GM23338 (cell line): Measurements from ENCODE around the gene ZNF485. TPM values are rescaled to one million over a fixed set of nuclear protein-coding genes. Genes with fewer than 3 reads are reported as not detected.

Experiments
- ATAC-seq: fragments of 200-7000 bp; cut with Tn5 transposase; 3 replicates; pipeline ENCODE4 v1.9.1; 2020
- DNase-seq: peaks from one replicate; pipeline ENCODE4 v3.0.0-alpha.2; 2015; ENCODE audit warnings: low spot score
- H2AFZ ChIP-seq: fragments of 200-600 bp; sonication (generic); 2 replicates; pipeline ENCODE4 v1.8.0; 2016; ENCODE audit warnings: antibody characterized with exemption, mild to moderate bottlenecking, moderate library complexity
- H3F3A ChIP-seq: fragments of 200-600 bp; sonication (generic); replicated peaks from 2 replicates; pipeline ENCODE4 v1.8.0; 2017; ENCODE audit warnings: antibody characterized with exemption, mixed run types, low read depth
- H3K27ac ChIP-seq: fragments of 200-600 bp; sonication (generic); 2 replicates; pipeline ENCODE4 v1.6.1; 2016; ENCODE audit warnings: low read depth
- H3K27me3 ChIP-seq: fragments of 200-600 bp; sonication (generic); 2 replicates; pipeline ENCODE4 v1.8.0; 2016; ENCODE audit warnings: mild to moderate bottlenecking, mixed run types, moderate library complexity; ENCODE audit not compliant: insufficient read depth
- H3K36me3 ChIP-seq: fragments of 200-600 bp; sonication (generic); 2 replicates; pipeline ENCODE4 v1.8.0; 2016; ENCODE audit warnings: mild to moderate bottlenecking; ENCODE audit not compliant: insufficient read depth
- H3K4me1 ChIP-seq: fragments of 200-600 bp; sonication (generic); 2 replicates; pipeline ENCODE4 v1.8.0; 2016; ENCODE audit warnings: mild to moderate bottlenecking, moderate library complexity; ENCODE audit not compliant: insufficient read depth
- H3K4me2 ChIP-seq: fragments of 200-600 bp; sonication (generic); 2 replicates; pipeline ENCODE4 v1.7.1; 2017; ENCODE audit warnings: mixed run types
- H3K4me3 ChIP-seq: fragments of 200-600 bp; sonication (generic); 2 replicates; pipeline ENCODE4 v1.6.1; 2016; ENCODE audit warnings: mixed run types
- H3K79me2 ChIP-seq: fragments of 200-600 bp; sonication (generic); replicated peaks from 2 replicates; pipeline ENCODE4 v1.8.0; 2017; ENCODE audit warnings: mild to moderate bottlenecking; ENCODE audit not compliant: insufficient read depth
- H3K9me2 ChIP-seq: fragments of 200-600 bp; sonication (generic); 2 replicates; pipeline ENCODE4 v1.8.0; 2017; ENCODE audit not compliant: insufficient read depth
- H4K20me1 ChIP-seq: fragments of 200-600 bp; sonication (generic); replicated peaks from 2 replicates; pipeline ENCODE4 v1.8.0; 2017; ENCODE audit warnings: mild to moderate bottlenecking; ENCODE audit not compliant: insufficient read depth
- H3K27ac Mint-ChIP-seq: 2 replicates; pipeline ENCODE4 v1.8.0; 2020; ENCODE audit warnings: inconsistent platforms, mild to moderate bottlenecking, moderate library complexity, mixed read lengths
- H3K27me3 Mint-ChIP-seq: 3 replicates; pipeline ENCODE4 v1.8.0; 2022; ENCODE audit warnings: low read depth, mild to moderate bottlenecking, moderate library complexity, mixed read lengths, inconsistent platforms; ENCODE audit not compliant: insufficient read depth, poor library complexity
- H3K36me3 Mint-ChIP-seq: 3 replicates; pipeline ENCODE4 v1.8.0; 2021; ENCODE audit warnings: low read depth, mild to moderate bottlenecking, inconsistent platforms, moderate library complexity, mixed read lengths
- H3K4me1 Mint-ChIP-seq: 3 replicates; pipeline ENCODE4 v1.8.0; 2020; ENCODE audit warnings: mild to moderate bottlenecking, inconsistent platforms, mixed read lengths
- H3K4me3 Mint-ChIP-seq: 3 replicates; pipeline ENCODE4 v1.8.0; 2021; ENCODE audit warnings: moderate library complexity, mild to moderate bottlenecking, inconsistent platforms, mixed read lengths
- H3K9me3 Mint-ChIP-seq: 3 replicates; pipeline ENCODE4 v1.8.0; 2020; ENCODE audit warnings: moderate library complexity, mild to moderate bottlenecking, inconsistent platforms, mixed read lengths
- CREB1 ChIP-seq: fragments of 250-450 bp; sonication (Bioruptor Pico); IDR thresholded peaks from 2 replicates; pipeline ENCODE4 v1.5.0; 2020; ENCODE audit warnings: low read depth, mild to moderate bottlenecking, moderate library complexity
- EZH2 ChIP-seq: fragments of 200-600 bp; sonication (generic); IDR thresholded peaks from one replicate; pipeline ENCODE4 v1.8.0; 2017; ENCODE audit warnings: antibody characterized with exemption, mild to moderate bottlenecking, low read depth; ENCODE audit not compliant: unreplicated experiment
- EZH2phosphoT487 ChIP-seq: fragments of 200-600 bp; sonication (generic); IDR thresholded peaks from one replicate; pipeline ENCODE4 v1.8.1; 2018; ENCODE audit warnings: antibody characterized with exemption; ENCODE audit not compliant: unreplicated experiment
- NANOG ChIP-seq: IDR thresholded peaks from 2 replicates; pipeline ENCODE4 v1.6.1; 2016; ENCODE audit warnings: antibody characterized with exemption, borderline replicate concordance
- STAT1 ChIP-seq: IDR thresholded peaks from one replicate; pipeline ENCODE4 v1.6.1; 2016; ENCODE audit warnings: antibody characterized with exemption; ENCODE audit not compliant: unreplicated experiment
- ZNF114 ChIP-seq: fragments of 250-450 bp; sonication (Bioruptor Pico); IDR thresholded peaks from 2 replicates; pipeline ENCODE4 v1.5.0; 2020; ENCODE audit warnings: mild to moderate bottlenecking, moderate library complexity
- ZNF331 ChIP-seq: fragments of 250-450 bp; sonication (Bioruptor Pico); IDR thresholded peaks from 2 replicates; pipeline ENCODE4 v1.5.0; 2020; ENCODE audit warnings: low read depth, mild to moderate bottlenecking, moderate library complexity
- polyA plus RNA-seq: library from polyadenylated mRNA; unstranded; fragments of >200 nt; fragmentation: Nextera tagmentation; extraction: Ambion mirVana; gene quantifications from 2 replicates; pipeline ENCODE4 v1.2.1, GENCODE V29; 2016
- total RNA-seq: library from RNA; depleted of rRNA; stranded (reverse); fragments of >200 nt; shearing (Covaris generic); gene quantifications from 2 replicates; pipeline ENCODE4 v1.2.3, GENCODE V29; 2014
- TF ChIP-seq, protein P1 (sequence below): IDR thresholded peaks from one replicate; pipeline ENCODE4 v1.6.1; 2018; ENCODE audit warnings: antibody characterized with exemption; ENCODE audit not compliant: unreplicated experiment
- TF ChIP-seq, protein P2 (sequence below): fragments of 250-450 bp; sonication (Bioruptor Pico); IDR thresholded peaks from 2 replicates; pipeline ENCODE4 v1.5.0; 2020; ENCODE audit warnings: mild to moderate bottlenecking, moderate library complexity

Gene ZNF485
- total and polyA plus RNA-seq, 2 experiments from 2014 or later: 5.7 to 7.8 TPM

DNA sequence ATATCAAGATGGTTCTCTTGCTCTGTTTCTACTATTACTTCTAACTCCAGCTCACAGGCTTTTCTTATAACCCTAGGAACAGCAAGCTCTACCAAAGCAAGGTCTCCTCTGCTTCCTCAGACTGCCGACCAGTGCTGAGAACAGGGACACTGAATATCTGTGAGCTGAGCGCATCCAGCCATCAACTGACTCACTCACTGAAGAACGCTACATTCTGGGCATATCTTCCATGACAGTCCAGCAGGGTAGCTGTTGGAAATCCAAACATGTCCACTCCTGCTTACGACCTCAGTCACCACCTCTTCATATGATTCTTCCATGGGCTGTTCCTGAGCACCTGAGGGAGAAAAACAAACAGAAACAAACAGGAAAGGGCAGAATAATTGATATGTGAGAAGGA lies 39.6 kb downstream of the ZNF485 start:
- H2AFZ ChIP-seq: no peak overlapping the region
- no peak for DNase-seq
- peaks cover 12% of the 10 kb centered on the region for H3K9me2 ChIP-seq
- H3K27ac ChIP-seq: no peak overlapping the region
- no peaks in the 10 kb centered on the region for H3K79me2 ChIP-seq
- peaks cover 11% of the 10 kb centered on the region; the same call in 1 of the 2 replicates for H3K4me1 ChIP-seq
- H3K4me2 ChIP-seq: no peak overlapping the region
- H3K9me3 Mint-ChIP-seq: peaks cover 72% of the 10 kb centered on the region
- ATAC-seq: no peak
- TF ChIP-seq EZH2phosphoT487 (no peak), ZNF114 (CRISPR knock-in tag) (no peak), STAT1 (no peak), NANOG (no peak), EZH2 (no peak), CREB1 (CRISPR knock-in tag) (no peak), ZNF331 (no peak)
- TF ChIP-seq, protein P1, sequence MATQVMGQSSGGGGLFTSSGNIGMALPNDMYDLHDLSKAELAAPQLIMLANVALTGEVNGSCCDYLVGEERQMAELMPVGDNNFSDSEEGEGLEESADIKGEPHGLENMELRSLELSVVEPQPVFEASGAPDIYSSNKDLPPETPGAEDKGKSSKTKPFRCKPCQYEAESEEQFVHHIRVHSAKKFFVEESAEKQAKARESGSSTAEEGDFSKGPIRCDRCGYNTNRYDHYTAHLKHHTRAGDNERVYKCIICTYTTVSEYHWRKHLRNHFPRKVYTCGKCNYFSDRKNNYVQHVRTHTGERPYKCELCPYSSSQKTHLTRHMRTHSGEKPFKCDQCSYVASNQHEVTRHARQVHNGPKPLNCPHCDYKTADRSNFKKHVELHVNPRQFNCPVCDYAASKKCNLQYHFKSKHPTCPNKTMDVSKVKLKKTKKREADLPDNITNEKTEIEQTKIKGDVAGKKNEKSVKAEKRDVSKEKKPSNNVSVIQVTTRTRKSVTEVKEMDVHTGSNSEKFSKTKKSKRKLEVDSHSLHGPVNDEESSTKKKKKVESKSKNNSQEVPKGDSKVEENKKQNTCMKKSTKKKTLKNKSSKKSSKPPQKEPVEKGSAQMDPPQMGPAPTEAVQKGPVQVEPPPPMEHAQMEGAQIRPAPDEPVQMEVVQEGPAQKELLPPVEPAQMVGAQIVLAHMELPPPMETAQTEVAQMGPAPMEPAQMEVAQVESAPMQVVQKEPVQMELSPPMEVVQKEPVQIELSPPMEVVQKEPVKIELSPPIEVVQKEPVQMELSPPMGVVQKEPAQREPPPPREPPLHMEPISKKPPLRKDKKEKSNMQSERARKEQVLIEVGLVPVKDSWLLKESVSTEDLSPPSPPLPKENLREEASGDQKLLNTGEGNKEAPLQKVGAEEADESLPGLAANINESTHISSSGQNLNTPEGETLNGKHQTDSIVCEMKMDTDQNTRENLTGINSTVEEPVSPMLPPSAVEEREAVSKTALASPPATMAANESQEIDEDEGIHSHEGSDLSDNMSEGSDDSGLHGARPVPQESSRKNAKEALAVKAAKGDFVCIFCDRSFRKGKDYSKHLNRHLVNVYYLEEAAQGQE: no peak
- TF ChIP-seq, protein P2, sequence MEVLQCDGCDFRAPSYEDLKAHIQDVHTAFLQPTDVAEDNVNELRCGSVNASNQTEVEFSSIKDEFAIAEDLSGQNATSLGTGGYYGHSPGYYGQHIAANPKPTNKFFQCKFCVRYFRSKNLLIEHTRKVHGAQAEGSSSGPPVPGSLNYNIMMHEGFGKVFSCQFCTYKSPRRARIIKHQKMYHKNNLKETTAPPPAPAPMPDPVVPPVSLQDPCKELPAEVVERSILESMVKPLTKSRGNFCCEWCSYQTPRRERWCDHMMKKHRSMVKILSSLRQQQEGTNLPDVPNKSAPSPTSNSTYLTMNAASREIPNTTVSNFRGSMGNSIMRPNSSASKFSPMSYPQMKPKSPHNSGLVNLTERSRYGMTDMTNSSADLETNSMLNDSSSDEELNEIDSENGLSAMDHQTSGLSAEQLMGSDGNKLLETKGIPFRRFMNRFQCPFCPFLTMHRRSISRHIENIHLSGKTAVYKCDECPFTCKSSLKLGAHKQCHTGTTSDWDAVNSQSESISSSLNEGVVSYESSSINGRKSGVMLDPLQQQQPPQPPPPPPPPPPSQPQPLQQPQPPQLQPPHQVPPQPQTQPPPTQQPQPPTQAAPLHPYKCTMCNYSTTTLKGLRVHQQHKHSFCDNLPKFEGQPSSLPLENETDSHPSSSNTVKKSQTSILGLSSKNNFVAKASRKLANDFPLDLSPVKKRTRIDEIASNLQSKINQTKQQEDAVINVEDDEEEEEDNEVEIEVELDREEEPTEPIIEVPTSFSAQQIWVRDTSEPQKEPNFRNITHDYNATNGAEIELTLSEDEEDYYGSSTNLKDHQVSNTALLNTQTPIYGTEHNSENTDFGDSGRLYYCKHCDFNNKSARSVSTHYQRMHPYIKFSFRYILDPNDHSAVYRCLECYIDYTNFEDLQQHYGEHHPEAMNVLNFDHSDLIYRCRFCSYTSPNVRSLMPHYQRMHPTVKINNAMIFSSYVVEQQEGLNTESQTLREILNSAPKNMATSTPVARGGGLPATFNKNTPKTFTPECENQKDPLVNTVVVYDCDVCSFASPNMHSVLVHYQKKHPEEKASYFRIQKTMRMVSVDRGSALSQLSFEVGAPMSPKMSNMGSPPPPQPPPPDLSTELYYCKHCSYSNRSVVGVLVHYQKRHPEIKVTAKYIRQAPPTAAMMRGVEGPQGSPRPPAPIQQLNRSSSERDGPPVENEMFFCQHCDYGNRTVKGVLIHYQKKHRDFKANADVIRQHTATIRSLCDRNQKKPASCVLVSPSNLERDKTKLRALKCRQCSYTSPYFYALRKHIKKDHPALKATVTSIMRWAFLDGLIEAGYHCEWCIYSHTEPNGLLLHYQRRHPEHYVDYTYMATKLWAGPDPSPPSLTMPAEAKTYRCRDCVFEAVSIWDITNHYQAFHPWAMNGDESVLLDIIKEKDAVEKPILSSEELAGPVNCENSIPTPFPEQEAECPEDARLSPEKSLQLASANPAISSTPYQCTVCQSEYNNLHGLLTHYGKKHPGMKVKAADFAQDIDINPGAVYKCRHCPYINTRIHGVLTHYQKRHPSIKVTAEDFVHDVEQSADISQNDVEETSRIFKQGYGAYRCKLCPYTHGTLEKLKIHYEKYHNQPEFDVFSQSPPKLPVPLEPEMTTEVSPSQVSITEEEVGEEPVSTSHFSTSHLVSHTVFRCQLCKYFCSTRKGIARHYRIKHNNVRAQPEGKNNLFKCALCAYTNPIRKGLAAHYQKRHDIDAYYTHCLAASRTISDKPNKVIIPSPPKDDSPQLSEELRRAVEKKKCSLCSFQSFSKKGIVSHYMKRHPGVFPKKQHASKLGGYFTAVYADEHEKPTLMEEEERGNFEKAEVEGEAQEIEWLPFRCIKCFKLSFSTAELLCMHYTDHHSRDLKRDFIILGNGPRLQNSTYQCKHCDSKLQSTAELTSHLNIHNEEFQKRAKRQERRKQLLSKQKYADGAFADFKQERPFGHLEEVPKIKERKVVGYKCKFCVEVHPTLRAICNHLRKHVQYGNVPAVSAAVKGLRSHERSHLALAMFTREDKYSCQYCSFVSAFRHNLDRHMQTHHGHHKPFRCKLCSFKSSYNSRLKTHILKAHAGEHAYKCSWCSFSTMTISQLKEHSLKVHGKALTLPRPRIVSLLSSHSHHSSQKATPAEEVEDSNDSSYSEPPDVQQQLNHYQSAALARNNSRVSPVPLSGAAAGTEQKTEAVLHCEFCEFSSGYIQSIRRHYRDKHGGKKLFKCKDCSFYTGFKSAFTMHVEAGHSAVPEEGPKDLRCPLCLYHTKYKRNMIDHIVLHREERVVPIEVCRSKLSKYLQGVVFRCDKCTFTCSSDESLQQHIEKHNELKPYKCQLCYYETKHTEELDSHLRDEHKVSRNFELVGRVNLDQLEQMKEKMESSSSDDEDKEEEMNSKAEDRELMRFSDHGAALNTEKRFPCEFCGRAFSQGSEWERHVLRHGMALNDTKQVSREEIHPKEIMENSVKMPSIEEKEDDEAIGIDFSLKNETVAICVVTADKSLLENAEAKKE: no peak
- H3K27me3 Mint-ChIP-seq: peaks cover 32% of the 10 kb centered on the region
- H3K36me3 Mint-ChIP-seq: peaks cover 66% of the 10 kb centered on the region
- peaks cover 39% of the 10 kb centered on the region for H3K36me3 ChIP-seq
- no peaks in the 10 kb centered on the region for H3F3A ChIP-seq
- no peak overlapping the region for H3K27ac Mint-ChIP-seq
- H3K4me1 Mint-ChIP-seq: peaks cover 3% of the 10 kb centered on the region
- H3K4me3 Mint-ChIP-seq: no peak overlapping the region
- H3K4me3 ChIP-seq: no peak overlapping the region
- no peaks in the 10 kb centered on the region for H4K20me1 ChIP-seq
- peaks cover 23% of the 10 kb centered on the region for H3K27me3 ChIP-seq
